Measurements from ENCODE around the gene BEAN1.
"Not testable (repeated sequence)": the region's sequence is repeated elsewhere in the genome, so short reads cannot be mapped to it uniquely, and the experiment has no call there.

BEAN1 gene

DNA sequence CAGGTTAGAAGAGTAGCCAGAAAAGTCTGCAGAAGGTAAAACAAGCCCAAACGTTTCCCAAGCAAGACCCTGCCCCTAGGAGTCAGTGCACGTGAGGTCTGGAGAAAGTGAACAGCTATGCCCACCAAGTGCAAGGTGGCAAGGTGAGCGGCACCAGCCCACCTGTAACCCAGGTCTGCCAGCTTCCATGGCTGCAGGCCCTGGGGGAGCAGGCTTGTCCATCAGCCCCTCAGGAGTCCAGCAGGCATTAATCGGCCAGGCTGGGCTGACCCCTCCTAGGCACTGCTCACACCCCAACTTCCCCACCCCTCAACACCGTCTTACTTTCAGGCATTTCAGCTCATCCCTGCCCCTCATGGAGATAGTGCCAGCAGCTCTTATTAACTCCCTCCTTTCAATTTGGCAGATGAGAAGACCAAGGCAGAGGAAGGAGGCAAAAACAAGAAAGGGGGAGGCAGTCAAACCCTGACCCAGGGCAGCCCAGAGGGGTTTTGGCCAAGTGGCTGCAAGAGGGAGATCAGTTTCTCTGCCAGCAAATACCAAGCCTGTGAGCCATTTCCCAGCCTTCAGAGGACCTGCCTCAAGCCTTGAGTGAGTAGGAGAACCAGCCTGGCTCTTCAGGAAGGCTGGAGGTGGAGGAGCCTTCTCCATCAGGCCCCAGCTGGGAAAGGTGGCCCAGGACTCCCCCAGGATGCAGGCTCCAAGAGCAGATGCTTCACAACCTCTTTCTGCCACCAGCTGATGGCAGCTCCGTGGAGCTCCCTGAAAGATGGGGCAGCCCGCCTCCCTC is 14.7 kb downstream of the BEAN1 start:
- no peak for DNase-seq (ENCODE audit: low read depth in 2 of 2)

DNA sequence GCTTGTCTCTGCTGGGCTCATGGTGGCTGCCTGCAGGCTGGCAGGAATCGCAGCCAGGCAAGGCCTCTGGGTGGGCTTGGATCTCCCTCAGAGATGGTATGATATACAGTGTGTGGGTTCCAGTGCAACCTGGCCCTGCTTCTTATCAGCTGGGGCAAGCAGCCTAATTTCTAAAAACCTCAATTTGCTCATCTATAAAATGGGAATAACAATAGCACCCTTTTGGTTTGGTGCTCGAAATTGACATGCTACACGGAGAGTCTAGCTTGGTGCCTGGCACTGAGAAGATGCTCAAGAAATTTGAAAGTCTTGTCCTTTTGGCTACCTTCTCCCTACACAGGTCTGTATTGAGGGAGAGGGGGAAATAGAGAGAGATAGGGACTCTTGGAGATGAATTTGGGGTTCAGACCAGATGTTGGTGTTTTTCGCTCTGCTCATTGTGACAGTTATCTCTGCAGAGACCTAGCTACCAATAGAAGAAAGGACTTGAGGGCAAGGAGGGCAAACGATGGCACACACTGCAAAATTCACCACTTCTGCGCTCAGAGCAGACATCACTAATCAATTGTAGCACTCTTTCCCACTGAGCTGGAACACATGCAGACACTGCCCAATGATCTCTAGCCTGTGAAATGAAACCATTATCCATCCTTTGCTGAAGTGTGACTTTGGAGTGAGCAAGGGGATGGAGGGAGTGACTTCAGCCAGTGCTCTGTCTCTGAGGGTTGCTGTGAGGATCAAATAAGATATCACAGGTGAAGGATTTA is 15.6 kb downstream of the BEAN1 start:
- no peak for DNase-seq (ENCODE audit: low read depth in 2 of 2)

DNA sequence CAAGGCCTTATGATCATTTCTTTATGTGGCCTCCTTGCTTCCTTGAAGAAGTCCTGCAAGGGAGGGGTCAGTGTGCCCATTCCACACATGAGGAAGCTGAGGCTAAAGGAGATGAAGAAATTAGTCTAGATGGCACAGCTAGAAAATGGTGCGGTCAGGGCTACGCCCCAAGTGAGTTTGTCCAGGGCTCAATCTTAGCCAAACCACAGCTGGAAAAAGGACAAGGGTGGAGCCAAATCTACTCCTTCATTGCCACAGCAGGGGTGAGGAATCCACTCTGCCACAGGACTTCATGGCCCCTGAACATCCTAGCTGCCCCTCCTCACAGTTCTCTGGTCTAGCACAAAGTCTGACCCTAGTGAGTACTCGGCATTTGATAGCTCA is 16.2 kb downstream of the BEAN1 start:
- DNase-seq (ENCODE audit: low read depth in 2 of 2) = no peak

DNA sequence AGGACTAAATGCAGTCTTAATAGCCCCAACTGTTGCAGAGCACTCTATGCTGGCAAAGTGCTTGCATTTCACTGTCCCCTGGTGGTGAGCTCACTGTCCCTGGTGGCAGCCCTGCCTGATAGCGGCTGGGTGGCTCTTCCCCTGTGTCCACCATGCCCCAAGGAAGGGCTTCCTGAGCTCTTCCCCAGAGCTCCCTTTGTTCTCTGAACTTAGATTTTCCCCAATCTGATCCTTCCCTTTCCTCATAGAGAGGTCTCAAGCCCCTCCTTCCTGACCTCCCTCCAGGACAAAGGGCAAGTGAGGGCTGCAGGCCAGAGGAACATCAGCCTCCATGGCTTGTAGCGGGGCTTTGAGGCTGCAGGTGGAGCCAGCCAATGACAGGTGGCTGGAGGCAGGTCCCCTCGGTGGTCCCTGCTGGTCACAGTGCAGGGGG is 17.0 kb downstream of the BEAN1 start:
- no peak for DNase-seq (ENCODE audit: low read depth in 2 of 2)

DNA sequence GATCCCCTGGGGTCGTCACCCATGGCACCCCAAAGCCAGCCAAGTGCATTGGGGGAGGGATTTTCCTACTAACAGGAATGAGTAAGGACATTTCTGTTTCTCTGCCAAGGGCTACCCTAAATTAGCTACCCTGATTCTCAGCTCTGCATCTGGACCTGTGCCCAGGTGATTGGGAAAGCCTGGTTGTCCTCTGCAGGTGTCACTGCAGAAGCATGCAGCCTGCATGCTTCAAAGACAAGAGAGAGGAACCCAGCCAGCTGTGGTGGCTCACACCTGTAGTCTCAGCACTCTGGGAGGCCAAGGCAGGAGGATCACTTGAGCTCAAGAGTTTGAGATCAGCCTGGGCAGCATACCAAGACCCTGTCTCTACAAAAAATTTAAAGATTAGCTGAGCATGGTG is 19.6 kb downstream of the BEAN1 start:
- no peak for DNase-seq (ENCODE audit: low read depth in 2 of 2)

DNA sequence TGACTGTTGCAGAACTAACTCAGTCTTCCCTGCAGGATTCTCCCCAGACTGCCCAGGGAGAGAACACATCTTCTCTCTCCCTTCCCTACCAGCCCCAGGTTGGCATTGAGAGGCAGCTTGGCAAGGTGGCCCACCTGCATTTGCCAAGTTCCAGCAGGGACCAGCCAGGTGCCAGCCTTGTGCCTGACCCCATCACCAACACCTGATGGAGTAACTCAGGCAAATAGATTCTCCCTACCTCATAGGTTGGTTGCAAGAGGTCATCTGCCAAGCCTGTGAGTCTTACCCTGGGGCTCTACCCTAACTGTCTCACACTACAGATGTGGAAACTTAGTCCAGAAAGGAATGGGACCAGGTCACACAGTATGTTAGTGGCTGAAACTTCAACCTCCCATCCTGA is 20.4 kb downstream of the BEAN1 start:
- DNase-seq (ENCODE audit: low read depth in 2 of 2) = no peak

DNA sequence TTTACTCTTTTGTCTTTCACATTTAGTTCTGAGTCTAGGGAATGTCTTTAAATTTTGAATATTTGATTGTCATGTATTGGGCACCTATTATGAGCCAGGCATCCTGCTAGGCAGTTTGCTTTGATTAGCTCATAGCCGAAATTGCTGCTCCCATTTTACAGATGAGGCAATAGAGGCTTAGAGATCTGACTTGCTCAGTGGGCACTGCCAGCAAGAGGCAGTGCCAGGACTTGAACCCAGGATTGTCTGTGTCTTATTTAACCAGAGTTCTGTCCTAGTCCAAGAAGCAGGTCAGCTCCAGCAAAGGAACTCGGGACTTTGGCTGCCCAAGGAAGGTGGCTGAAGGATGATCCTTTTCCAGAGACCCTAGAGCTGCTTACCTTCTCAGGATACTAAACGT is 24.5 kb downstream of the BEAN1 start:
- DNase-seq (ENCODE audit: low read depth in 2 of 2) = no peak

DNA sequence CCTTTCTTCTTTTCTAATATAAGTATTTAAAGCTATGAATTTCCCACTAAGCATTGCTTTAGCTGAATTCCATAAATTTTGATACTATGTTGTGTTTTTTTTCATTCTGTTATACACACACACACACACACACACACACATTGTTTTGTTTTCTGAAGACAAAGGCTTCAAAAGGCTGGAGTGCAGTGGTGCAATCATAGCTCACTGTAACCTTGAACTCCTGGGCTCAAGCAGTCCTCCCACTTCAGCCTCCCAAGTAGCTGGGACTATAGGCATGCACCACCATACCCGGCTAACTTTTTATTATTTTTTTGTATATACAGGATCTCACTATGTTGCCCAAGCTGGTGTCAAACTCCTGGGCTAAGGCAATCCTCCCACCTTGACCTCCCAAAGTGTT is 26.1 kb downstream of the BEAN1 start:
- DNase-seq (ENCODE audit: low read depth in 2 of 2) = not testable (repeated sequence)

DNA sequence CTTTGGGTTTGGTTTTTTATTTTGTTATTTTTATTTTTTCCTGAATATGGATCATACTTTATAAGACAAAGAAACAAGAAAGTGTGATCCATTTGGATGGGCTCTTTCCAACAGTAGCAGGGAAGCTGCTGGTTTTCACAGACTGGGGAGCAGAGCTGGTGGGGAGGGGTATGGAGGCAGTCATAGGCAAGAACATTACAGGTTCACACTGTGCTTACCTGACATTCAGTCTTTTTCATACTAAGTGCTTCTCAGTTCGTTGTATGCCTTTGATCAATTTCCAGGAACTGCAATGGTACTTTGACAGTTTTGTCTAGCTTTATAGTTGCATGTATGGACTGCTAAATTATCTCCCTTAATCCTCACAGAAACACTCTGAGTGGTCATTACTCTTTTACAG is 27.7 kb downstream of the BEAN1 start:
- DNase-seq (ENCODE audit: low read depth in 2 of 2) = no peak

DNA sequence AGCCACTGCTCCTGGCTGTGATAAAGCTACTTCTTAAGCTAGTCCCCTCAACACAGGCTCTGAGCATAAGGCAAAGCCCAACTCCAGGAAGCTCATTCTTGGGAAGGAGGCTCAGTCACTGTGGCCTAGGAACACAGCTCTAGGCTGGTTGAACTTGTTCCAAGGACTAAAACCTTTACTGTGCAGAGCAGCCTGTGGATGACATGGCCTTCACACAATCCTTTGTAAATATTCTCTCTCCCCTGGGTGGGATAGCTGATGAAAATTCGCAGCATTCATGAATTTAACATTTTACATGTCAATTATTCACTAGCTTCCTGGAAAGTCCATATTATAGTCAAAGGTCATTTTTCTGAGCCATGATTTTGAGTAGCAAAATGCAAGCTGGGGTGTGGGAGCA is 28.9 kb downstream of the BEAN1 start:
- DNase-seq (ENCODE audit: low read depth in 2 of 2) = no peak

DNA sequence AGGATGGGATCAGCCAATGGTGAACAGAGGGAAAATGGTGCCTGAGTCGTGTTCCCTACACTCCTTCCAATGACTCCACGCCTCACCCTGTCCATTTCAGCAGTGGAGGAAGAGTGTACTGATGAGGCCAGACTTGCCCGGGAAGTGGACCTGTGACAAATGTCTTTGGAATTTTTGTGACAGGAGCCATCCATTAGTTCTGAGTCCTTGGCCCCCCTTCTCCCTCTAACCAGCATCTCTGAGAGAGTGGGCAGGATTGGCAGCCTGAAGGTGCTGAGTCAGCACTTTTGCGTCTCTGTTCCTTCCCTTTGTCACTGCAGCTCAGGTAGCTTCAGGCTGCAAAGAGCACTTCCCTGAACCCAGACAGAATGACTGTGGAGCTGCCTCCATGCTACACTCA is 30.8 kb downstream of the BEAN1 start:
- no peak for DNase-seq (ENCODE audit: low read depth in 2 of 2)

DNA sequence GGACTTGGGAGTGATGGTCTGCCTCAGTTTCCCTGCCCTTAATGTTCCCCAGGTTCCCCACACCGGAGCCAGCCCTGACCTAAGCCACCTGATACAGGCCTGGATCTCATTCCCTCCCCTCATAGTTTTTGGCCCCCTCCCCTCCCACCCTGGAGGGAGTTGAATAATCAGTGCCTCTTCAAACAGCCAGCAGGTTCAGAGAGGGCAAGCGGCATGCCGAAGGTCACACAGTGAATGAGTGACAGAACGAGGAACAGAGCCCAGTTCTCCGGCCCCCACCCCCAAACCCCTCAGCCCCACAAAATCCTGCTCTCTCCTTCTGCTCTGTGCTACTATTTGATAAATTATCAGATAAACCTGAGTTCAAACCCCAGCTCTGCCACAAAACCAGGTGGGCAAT is 31.2 kb downstream of the BEAN1 start:
- no peak for DNase-seq (ENCODE audit: low read depth in 2 of 2)

DNA sequence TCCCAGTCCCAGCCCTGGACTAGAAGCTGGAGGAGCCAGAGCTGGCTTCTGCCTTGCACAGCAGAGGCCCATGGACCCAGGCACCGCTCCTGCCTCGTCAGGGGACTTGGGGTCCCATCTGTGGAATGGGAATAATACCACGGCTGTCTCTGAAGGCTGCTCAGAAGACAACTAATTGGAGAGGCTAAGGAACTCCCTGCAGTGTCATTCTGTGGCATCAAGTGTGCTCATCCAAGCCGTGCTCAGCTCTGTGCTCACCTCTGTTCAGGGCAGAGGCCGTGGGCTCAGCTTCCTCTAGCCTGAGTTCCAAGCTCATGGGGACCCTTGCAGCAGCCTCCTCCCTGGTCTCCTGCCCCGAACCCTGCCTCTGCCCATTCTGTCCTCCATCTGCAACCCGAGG is 31.8 kb downstream of the BEAN1 start:
- no peak for DNase-seq (ENCODE audit: low read depth in 2 of 2)

DNA sequence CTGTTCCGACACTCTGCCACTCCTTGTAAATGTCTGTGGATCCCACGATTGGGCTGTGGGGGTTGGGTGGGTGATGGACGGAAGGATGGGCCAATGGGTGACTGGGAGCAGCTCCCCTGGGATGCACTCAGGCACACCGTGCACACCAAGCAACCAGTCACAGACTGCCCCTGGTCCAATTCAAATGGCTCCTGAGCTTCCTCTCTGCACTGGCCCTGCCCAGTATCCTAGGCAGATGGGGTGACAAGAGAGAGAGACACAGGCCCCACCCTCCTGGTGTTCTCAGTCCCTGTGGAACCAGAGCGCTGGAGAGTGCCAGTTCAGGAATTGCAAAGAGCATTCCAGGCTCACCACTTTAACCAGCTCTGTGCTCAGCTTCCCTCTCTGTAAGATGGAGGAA is 32.8 kb downstream of the BEAN1 start:
- no peak for DNase-seq (ENCODE audit: low read depth in 2 of 2)

DNA sequence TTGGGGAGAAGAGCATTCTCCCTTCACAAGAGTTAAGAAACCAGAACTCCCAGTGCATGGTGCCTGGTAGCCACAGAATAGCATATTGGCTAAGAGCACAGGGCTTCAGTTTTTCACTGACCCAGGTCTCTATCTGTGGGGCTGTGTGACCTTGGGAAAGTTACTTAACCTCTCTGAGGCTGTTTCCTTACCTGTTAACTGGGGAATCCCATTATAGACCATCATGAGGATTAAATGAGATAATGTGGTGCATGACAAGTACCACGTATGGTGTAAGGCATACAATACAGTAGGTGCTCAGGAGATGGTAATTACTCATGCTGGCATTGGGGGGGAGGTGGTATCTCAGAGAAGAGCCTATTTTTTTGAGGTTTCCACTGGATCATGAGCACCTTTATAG is 33.6 kb downstream of the BEAN1 start:
- no peak for DNase-seq (ENCODE audit: low read depth in 2 of 2)

DNA sequence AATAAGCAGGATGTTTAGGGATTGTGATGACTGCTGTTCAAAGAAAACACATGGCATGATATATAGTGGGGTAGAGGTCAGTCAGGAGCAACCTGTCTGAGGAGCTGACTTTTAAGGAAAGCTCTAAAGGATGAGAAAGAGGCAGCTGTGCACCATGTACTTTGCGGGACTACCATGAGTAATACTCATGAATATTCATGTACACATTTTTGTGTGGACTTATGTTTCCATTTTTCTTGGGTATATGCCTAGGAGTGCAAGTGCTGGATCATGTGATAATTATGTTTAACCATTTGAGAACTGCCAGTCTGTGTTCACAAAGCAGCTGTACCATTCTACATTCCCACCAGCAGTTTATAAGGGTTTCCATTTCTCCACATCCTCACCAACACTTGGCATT is 35.8 kb downstream of the BEAN1 start:
- DNase-seq (ENCODE audit: low read depth in 2 of 2) = no peak

DNA sequence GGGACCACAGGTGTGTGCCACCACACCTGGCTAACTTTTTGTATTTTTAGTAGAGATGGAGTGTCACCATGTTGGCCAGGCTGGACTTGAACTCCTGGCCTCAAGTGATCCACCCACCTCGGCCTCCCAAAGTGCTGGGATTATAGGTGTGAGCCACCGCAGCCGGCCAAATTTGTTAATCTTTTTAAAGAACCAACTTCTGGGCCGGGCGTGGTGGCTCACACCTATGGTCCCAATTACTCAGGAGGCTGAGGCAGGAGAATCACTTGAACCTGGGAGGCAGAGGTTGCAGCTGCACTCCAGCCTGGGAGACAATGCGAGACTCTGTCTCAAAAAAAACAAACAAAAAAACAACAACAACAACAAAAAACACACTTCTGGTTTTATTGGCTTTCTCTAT is 38.9 kb downstream of the BEAN1 start:
- not testable (repeated sequence) for DNase-seq (ENCODE audit: low read depth in 2 of 2)

DNA sequence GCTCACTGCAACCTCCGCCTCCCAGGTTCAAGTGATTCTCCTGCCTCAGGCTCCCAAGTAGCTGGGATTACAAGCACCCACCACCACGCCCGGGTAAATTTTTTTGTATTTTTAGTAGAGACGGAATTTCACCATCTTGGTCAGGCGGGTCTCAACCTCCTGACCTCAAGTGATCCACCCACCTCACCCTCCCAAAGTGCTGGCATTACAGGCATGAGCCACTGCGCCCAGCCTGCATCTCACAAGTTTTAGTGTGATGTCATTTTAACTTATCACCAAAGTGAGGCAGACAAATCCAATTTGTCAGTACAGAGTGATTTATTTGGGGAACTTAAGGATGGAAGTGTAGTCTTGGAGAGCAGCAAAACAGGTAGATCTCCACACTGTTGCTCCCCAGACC is 39.5 kb downstream of the BEAN1 start:
- DNase-seq (ENCODE audit: low read depth in 2 of 2) = not testable (repeated sequence)

DNA sequence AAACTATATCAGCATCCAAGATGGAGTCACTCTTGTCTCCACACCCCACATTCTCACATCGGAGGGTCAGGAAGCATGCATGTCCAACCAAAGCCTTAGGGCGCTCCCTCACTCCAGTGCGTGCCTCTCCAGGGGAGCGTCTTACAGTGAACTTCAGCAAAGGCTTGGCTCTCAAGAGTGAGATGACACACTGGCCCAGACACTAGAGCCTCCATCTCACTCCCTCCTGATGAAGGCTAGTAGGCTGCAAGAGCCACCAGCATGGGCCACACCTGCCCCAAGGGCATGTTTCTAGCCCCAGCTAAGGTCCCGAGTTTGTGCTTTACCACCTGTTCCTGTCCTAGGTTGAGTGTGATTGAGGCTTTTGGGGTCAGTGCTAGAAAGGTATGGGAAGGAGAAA is 40.5 kb downstream of the BEAN1 start:
- DNase-seq (ENCODE audit: low read depth in 2 of 2) = no peak

DNA sequence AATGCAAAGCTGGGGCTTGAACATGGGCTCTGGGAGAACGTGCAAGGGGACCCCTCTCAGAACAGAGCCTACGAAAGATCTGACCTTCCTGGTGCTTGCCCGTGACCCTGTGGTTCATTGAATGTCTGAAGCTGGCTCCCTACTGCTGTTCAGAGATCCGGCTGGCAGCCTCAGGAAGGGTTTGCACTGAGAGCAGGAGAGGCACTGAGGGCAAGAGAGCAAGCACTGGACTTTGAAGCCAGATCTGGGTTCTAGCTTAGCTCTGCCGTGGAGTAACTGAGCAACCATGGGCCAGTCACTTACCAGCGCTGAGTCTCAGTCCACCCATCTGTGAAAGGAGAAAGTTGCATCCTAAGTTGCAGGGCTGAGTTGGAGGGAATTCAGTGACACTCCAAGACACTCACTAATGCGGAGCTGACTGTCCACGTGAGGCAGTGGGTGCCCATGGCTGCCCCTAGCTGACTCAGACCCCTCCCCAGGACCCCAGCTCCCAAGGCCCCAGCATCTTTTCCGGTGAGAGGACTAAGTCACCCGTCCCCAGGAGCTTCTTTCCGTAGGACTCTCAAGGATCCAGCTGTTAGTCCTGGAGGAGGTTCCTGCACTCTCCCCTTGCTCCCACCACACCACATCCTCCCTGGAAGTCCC is 41.3 kb downstream of the BEAN1 start:
- no peak for DNase-seq (ENCODE audit: low read depth in 2 of 2)

DNA sequence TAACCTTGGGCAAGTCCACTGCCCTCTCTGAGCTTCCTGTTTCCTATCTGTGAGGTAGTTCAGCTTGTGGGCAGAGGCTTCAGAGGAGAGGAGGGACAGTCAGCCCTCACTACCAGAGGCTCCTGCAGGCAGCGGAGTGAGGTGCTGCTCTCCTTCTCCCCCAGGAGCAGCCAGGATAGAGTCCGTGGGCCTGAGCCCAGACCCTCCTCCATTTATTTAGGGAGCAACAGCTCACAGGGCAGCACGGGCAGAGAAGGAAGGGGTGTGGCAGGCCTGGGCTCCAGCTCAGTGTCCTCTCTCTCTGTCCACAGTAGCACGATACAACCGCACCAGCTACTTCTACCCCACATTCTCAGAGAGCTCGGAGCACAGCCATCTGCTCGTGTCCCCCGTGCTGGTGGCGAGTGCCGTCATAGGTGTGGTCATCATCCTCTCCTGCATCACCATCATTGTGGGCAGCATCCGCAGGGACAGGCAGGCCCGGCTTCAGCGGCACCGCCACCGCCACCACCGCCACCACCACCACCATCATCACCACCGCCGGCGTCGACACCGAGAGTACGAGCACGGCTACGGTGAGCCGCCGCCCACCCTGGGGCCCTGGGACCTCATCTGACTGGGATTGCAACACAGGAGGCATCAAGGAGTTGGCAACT is 42.3 kb downstream of the BEAN1 start:
- no peak for DNase-seq (ENCODE audit: low read depth in 2 of 2)

DNA sequence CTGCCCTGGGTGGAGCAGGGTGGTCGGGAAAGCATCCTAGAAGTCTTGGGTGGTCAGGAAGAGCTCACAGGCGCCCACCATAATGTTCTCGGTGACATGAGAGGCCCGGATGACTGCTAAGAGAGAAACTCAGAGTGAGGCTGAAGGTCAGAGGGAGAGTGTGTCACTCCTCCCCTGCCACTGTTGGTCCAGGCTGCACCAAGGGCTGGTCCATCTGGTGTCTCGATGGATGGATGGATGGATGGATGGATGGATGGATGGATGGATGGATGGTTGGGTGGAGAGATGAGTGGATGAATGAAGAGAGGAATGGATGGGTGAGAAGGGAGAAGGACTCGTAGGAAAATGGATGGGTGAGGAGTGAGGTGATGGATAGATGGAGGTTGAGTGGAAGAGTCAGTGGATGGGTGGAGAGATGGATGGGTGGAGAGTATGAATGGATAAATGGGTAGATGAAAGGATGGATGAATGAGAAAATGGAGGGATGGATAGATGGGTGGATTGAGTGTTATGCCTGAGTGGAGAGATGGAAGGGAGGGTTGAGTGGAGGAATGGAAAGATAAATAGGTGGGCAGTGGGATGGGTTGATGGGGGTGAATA is 43.0 kb downstream of the BEAN1 start:
- no peak for DNase-seq (ENCODE audit: low read depth in 2 of 2)
